Measurements from ENCODE around the gene LYPD4. TPM values are rescaled to one million over a fixed set of nuclear protein-coding genes. Genes with fewer than 3 reads are reported as not detected.

LYPD4 gene
- total and polyA plus RNA-seq, 8 donors, result not detected

DNA sequence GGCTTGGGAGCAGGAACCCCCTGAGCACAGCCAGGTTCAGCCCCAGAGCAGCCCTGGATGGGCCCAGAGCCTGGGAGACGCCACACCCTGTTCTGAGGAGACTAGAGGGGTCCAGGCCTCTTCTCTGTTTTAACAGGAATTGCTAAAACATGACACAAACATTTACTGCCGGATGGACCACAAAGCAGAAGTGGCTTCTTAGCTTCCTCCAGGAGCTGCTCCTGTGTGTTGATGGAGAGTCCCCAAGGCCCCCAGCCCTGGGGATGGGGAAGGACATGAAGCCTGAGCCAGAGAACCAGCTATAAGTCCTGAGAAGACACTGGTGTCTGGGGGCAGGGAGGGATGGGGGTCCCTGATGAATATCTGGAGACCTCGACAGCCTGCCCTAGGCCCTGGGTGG lies 33.4 kb downstream of the LYPD4 start:
- WGBS, 5 donors, result 42 to 65% (median 61%) methylated on average over 2 to 3 of the region's 3 CpGs
- peak overlapping the region in 3 of 5 donors; percentile 29 to 75 (median 71) for H3K27ac ChIP-seq
- intact Hi-C loops (cut with DNase I; ENCODE audit: low total_unique reads), result no loop called here

DNA sequence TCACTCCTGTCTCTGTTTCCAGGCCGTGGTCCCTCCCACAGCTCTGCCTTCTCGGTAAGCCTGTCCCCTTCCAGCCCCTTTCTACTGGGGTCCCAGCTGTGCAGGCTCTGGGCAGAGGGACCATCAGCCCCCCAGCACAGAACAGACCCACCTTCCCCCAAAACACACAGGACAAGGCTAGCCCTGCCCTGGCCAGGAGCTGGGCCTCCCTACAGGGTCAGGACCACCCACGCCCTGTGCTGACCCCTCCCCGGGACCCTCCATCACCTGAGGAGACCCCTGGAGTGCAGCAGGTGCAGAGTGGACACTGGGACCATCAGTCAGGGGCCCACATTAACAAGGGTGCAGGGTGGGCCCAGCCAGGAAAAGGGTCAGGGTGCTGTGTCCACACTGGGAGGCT lies 34.2 kb downstream of the LYPD4 start:
- TF ChIP-seq POLR2A (IDR thresholded peaks at IDR 0.05) (no peak), EP300 (IDR thresholded peaks at IDR 0.05) (no peak), POLR2AphosphoS5 (IDR thresholded peaks at IDR 0.05) (no peak)
- TF ChIP-seq, protein P1, sequence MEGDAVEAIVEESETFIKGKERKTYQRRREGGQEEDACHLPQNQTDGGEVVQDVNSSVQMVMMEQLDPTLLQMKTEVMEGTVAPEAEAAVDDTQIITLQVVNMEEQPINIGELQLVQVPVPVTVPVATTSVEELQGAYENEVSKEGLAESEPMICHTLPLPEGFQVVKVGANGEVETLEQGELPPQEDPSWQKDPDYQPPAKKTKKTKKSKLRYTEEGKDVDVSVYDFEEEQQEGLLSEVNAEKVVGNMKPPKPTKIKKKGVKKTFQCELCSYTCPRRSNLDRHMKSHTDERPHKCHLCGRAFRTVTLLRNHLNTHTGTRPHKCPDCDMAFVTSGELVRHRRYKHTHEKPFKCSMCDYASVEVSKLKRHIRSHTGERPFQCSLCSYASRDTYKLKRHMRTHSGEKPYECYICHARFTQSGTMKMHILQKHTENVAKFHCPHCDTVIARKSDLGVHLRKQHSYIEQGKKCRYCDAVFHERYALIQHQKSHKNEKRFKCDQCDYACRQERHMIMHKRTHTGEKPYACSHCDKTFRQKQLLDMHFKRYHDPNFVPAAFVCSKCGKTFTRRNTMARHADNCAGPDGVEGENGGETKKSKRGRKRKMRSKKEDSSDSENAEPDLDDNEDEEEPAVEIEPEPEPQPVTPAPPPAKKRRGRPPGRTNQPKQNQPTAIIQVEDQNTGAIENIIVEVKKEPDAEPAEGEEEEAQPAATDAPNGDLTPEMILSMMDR (IDR thresholded peaks at IDR 0.05), result no peak
- no peak for DNase-seq
- H3K27ac ChIP-seq, result peak overlapping the region in 3 of 5 donors; percentile 29 to 75 (median 71)
- H3K4me3 ChIP-seq, result no peak overlapping the region
- H3K9me3 ChIP-seq, result no peaks in the 10 kb centered on the region
- H3K4me1 ChIP-seq, result no peaks in the 10 kb centered on the region
- WGBS, 5 donors, result 30 to 67% (median 43%) methylated on average over 2 to 4 of the region's 4 CpGs
- H3K36me3 ChIP-seq, result no peaks in the 10 kb centered on the region
- H3K27me3 ChIP-seq, result peaks cover 0 to 30% (median 6%) of the 10 kb centered on the region in 3 donors
- intact Hi-C loops (cut with DNase I; ENCODE audit: low total_unique reads), result no loop called here

More for the DNA sequence above, 33.4 kb downstream of the LYPD4 start:
- peak in 1 of 2 donors; percentile 23 for DNase-seq
- no peak overlapping the region for H3K4me3 ChIP-seq
- no peaks in the 10 kb centered on the region for H3K4me1 ChIP-seq
- TF ChIP-seq POLR2A (IDR thresholded peaks at IDR 0.05) (no peak), EP300 (IDR thresholded peaks at IDR 0.05) (no peak), POLR2AphosphoS5 (IDR thresholded peaks at IDR 0.05) (no peak)
- TF ChIP-seq, protein P1 (IDR thresholded peaks at IDR 0.05), result no peak
- H3K36me3 ChIP-seq, result no peaks in the 10 kb centered on the region
- H3K9me3 ChIP-seq, result no peaks in the 10 kb centered on the region
- peaks cover 0 to 30% (median 6%) of the 10 kb centered on the region in 3 donors for H3K27me3 ChIP-seq

DNA sequence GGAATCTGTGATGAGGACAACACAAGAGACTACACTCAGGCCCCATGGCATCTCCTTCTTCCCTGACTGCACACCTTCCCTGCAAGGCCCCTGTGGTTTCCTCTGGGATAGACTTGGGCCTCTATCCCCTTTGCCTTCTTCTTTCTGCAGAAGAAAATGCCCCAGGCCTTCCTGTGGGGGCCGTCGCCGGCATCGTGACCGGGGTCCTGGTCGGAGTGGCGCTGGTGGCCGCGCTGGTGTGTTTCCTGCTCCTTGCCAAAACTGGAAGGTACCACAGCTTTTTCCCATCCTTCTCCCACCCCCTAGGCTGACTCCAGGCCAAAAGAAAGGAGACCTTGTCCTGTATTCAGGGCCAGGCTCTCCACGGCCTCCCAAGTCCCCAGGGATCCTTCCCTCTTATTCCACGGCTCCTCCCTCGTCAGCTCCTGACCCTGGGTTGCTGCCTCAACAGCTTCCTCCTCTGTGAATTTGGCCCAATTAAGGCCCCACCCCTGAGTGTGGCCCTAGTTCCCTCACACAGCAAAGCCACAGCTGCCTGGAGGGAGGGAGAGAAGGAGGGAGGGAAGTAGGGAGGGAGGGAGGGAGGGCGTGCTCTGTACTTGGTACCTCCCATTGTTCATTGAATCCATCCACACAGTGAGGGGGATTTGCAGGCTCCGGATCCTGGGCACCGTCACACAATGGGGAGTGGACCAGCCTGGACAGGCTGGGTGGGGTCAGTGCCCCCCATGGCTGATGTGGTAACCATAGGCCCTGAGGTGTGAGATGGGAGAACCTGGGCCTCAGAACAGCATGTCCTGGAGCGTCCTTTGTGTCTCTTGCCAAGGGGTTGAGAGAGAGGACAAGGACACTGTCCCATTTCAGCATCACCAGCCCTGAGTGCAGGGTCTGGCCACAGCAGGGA lies 35.6 kb downstream of the LYPD4 start:
- peak overlapping the region in 2 of 5 donors; percentile 71 to 75 for H3K27ac ChIP-seq
- 60 to 73% (median 68%) methylated on average over 16 of the region's 16 CpGs for WGBS, 5 donors
- H3K4me1 ChIP-seq, result no peaks in the 10 kb centered on the region
- H3K27me3 ChIP-seq, result peaks cover 0 to 35% (median 6%) of the 10 kb centered on the region in 3 donors
- no peaks in the 10 kb centered on the region for H3K36me3 ChIP-seq
- no peak overlapping the region for H3K4me3 ChIP-seq
- peak in 1 of 2 donors; percentile 29 for DNase-seq
- TF ChIP-seq, protein P1 (IDR thresholded peaks at IDR 0.05), result no peak
- TF ChIP-seq POLR2A (IDR thresholded peaks at IDR 0.05), result no peak
- no peak for TF ChIP-seq POLR2AphosphoS5 (IDR thresholded peaks at IDR 0.05)
- TF ChIP-seq EP300 (IDR thresholded peaks at IDR 0.05), result no peak
- no peaks in the 10 kb centered on the region for H3K9me3 ChIP-seq
- intact Hi-C loops (cut with DNase I; ENCODE audit: low total_unique reads), result no loop called here

DNA sequence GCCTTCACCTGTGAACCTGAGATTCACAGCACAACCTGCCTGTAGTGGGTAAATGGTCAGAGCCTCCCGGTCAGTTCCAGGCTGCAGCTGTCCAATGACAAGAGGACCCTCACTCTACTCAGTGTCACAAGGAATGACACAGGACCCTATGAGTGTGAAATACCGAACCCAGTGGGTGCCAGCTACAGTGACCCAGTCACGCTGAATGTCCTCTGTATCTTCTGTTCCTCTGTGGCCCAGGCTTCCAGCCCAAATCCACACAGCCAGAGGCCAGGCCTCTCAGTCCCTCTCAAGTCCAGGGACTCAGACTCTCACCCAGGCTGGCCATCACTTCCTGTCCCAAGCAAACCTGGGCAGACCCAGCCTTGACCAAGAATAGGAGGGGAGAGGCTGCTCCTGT lies 37.3 kb downstream of the LYPD4 start:
- DNase-seq, result no peak
- peaks cover 0 to 35% (median 6%) of the 10 kb centered on the region in 3 donors for H3K27me3 ChIP-seq
- H3K4me3 ChIP-seq, result no peak overlapping the region
- no peaks in the 10 kb centered on the region for H3K9me3 ChIP-seq
- TF ChIP-seq, protein P1 (IDR thresholded peaks at IDR 0.05), result no peak
- no peaks in the 10 kb centered on the region for H3K4me1 ChIP-seq
- no peaks in the 10 kb centered on the region for H3K36me3 ChIP-seq
- WGBS, 5 donors, result 72 to 88% (median 82%) methylated on average over 2 to 3 of the region's 3 CpGs
- no peak overlapping the region for H3K27ac ChIP-seq
- intact Hi-C loops (cut with DNase I; ENCODE audit: low total_unique reads), result no loop called here
